ENCODE data around the gene JOSD1. TPM values are rescaled to one million over a fixed set of nuclear protein-coding genes. Genes with fewer than 3 reads are reported as not detected.

JOSD1 gene
- total and polyA plus RNA-seq, 9 of the 15 experiments (the other 6 are each of a cell fraction or from before 2014, with no cell fraction given): 8.9 to 39.1 (median 30.4) TPM

DNA sequence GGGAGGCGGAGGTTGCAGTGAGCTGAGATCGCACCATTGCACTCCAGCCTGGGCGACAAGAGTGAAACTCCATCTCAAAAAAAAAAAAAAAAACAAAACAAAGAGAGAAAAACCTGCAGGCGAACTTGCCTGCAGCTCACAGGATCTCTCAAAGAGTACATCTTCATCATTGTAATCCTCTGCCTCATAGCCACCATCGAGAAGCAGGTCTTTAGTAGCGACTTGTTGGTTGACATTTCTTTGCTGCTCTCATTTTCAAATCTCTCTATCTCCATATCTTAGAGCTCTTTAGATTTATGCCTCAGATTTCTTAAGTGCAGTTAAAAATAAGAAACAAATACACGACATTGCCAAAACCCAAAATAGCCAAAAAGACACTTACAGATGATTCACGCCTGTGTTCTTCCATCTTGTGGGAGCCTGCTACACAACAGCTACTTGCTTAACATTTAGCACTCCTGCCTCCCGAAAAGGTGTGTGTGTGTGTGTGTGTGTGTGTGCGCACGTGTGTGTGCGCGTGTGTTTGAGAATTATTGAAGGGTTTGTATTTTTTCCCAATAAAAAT is 59.2 kb downstream of the JOSD1 start:
- intact Hi-C loops (cut with micrococcal nuclease): no loop called here
- Histone ChIP-seq H3K27ac (ENCODE audit: extremely low read depth, low read depth, low read length) (no peak overlapping the region), H3K4me1 (replicated peaks in 1 of 2; ENCODE audit: control insufficient read depth in 2 of 2, insufficient read depth in 2 of 2, low read length in 2 of 2) (peaks cover 0 to 5% of the 10 kb centered on the region in 2 experiments; a peak in 2 of 5 replicates), H3K4me2 (ENCODE audit: insufficient read depth, low read length) (no peak overlapping the region), H3K9me3 (replicated peaks; ENCODE audit: control insufficient read depth, insufficient read depth, low read depth, low read length) (no peaks in the 10 kb centered on the region), H3K4me3 (no peak overlapping the region), H4K20me1 (replicated peaks; ENCODE audit: control insufficient read depth, insufficient read depth, low read length) (no peaks in the 10 kb centered on the region), H2AFZ (ENCODE audit: low read depth, low read length) (no peak overlapping the region), H3K27me3 (ENCODE audit: control insufficient read depth in 2 of 2, insufficient read depth in 2 of 2, low read length in 2 of 2) (no peaks in the 10 kb centered on the region), H3K9ac (ENCODE audit: insufficient read depth in 1 of 2, low read depth in 2 of 2, low read length in 2 of 2) (no peak overlapping the region), H3K9me1 (ENCODE audit: control insufficient read depth, insufficient read depth, low read length) (no peaks in the 10 kb centered on the region), H3K36me3 (ENCODE audit: control insufficient read depth, insufficient read depth, low read length) (no peaks in the 10 kb centered on the region), H3K79me2 (ENCODE audit: control insufficient read depth, insufficient read depth, low read length) (no peaks in the 10 kb centered on the region)
- DNase-seq (ENCODE audit: extremely low read depth in 1 of 4, low spot score in 3 of 4) (no peak), FAIRE-seq (no peak), ATAC-seq (no peak)
- CTCF ChIA-PET (ENCODE audit: low intra/inter-chr PET ratio): no interaction called here
- in situ Hi-C loops (cut with MboI): no loop called here
- no TSS peak for BruUV-seq (replicated peaks)
- POLR2A ChIA-PET: no interaction called here
- 60% methylated on average over 9 of the region's 13 CpGs for WGBS (ENCODE audit: insufficient coverage, low coverage, missing lambda C conversion rate)
- TF ChIP-seq L3MBTL2 (IDR thresholded peaks at IDR 0.05) (no peak), ZNF23 (CRISPR knock-in tag; IDR thresholded peaks at IDR 0.05) (no peak), CEBPG (CRISPR knock-in tag; IDR thresholded peaks at IDR 0.05) (no peak), CEBPG (tag; conservative IDR thresholded peaks at IDR 0.05 in 1 of 2, IDR thresholded peaks at IDR 0.05 in 1 of 2) (no peak), NFXL1 (CRISPR knock-in tag; IDR thresholded peaks at IDR 0.05) (no peak), FUS (optimal IDR thresholded peaks at IDR 0.05; ENCODE audit: low read depth, low read length) (no peak), SMAD2 (IDR thresholded peaks at IDR 0.05; ENCODE audit: low read depth, low read length) (no peak), ZNF354B (CRISPR knock-in tag; IDR thresholded peaks at IDR 0.05) (no peak)
- TF ChIP-seq, protein P1, sequence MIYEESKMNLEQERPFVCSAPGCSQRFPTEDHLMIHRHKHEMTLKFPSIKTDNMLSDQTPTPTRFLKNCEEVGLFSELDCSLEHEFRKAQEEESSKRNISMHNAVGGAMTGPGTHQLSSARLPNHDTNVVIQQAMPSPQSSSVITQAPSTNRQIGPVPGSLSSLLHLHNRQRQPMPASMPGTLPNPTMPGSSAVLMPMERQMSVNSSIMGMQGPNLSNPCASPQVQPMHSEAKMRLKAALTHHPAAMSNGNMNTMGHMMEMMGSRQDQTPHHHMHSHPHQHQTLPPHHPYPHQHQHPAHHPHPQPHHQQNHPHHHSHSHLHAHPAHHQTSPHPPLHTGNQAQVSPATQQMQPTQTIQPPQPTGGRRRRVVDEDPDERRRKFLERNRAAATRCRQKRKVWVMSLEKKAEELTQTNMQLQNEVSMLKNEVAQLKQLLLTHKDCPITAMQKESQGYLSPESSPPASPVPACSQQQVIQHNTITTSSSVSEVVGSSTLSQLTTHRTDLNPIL (CRISPR knock-in tag; IDR thresholded peaks at IDR 0.05): no peak
- TF ChIP-seq, protein P2, sequence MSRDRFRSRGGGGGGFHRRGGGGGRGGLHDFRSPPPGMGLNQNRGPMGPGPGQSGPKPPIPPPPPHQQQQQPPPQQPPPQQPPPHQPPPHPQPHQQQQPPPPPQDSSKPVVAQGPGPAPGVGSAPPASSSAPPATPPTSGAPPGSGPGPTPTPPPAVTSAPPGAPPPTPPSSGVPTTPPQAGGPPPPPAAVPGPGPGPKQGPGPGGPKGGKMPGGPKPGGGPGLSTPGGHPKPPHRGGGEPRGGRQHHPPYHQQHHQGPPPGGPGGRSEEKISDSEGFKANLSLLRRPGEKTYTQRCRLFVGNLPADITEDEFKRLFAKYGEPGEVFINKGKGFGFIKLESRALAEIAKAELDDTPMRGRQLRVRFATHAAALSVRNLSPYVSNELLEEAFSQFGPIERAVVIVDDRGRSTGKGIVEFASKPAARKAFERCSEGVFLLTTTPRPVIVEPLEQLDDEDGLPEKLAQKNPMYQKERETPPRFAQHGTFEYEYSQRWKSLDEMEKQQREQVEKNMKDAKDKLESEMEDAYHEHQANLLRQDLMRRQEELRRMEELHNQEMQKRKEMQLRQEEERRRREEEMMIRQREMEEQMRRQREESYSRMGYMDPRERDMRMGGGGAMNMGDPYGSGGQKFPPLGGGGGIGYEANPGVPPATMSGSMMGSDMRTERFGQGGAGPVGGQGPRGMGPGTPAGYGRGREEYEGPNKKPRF (IDR thresholded peaks at IDR 0.05; ENCODE audit: low read depth, low read length): no peak

Data from K562 (cell line).